K562 (cell line): ENCODE data around the gene DPH7. TPM values are rescaled to one million over a fixed set of nuclear protein-coding genes. Genes with fewer than 3 reads are reported as not detected.

Source experiments
- ARID2 ChIP-seq: fragments of 450-650 bp; IDR thresholded peaks from 2 replicates; pipeline ENCODE4 v1.6.1; 2017; ENCODE audit warnings: antibody characterized with exemption, mild to moderate bottlenecking
- ARID3B ChIP-seq: fragments of 250-450 bp; sonication (Bioruptor Pico); IDR thresholded peaks from 2 replicates; pipeline ENCODE4 v1.4.0; 2020; ENCODE audit warnings: borderline replicate concordance
- ATF1 ChIP-seq, 2 experiments: fragments of 450-650 bp in 1 of 2; IDR thresholded peaks; 2 replicates each; pipeline ENCODE4 v1.6.1; 2016; ENCODE audit warnings: missing compliant biosample characterization in 1 of 2, missing genetic modification characterization in 1 of 2
- CCNT2 ChIP-seq: IDR thresholded peaks from 2 replicates; pipeline ENCODE4 v1.6.1; 2011; ENCODE audit warnings: borderline replicate concordance, low read depth, mild to moderate bottlenecking, moderate library complexity, mixed read lengths, low read length; ENCODE audit not compliant: insufficient read length; ENCODE audit errors: extremely low read depth
- HMG20A ChIP-seq: fragments of 450-650 bp; formaldehyde crosslinking; conservative IDR thresholded peaks from 2 replicates; pipeline ENCODE4 v1.4.0; 2020; ENCODE audit warnings: mild to moderate bottlenecking, mixed read lengths
- KAT7 ChIP-seq: sonication (generic); formaldehyde crosslinking; IDR thresholded peaks from 2 replicates; pipeline ENCODE4 v1.8.0; 2022; ENCODE audit warnings: missing genetic modification reagents, mild to moderate bottlenecking, borderline replicate concordance
- MYNN ChIP-seq, 2 experiments: sonication (generic); formaldehyde crosslinking in 1 of 2; IDR thresholded peaks; 2 replicates each; pipeline versions ENCODE4 v1.5.0 to v1.6.1; 2016 to 2020; ENCODE audit warnings: antibody characterized with exemption in 1 of 2, missing genetic modification reagents in 1 of 2
- PHB ChIP-seq: fragments of 250-450 bp; sonication (Bioruptor Pico); IDR thresholded peaks from 2 replicates; pipeline ENCODE4 v1.5.0; 2021
- RBBP5 ChIP-seq: fragments of 200-600 bp; sonication (generic); IDR thresholded peaks from 2 replicates; pipeline ENCODE4 v1.6.1; 2012; ENCODE audit warnings: borderline replicate concordance, mild to moderate bottlenecking, low read length, control low read depth, inconsistent platforms; ENCODE audit not compliant: insufficient read depth, poor library complexity, severe bottlenecking
- SMARCC2 ChIP-seq: fragments of 450-650 bp; IDR thresholded peaks from 2 replicates; pipeline ENCODE4 v1.6.1; 2017; ENCODE audit warnings: antibody characterized with exemption, moderate library complexity, mild to moderate bottlenecking, low read depth
- SRSF3 ChIP-seq: fragments of 200-400 bp; formaldehyde crosslinking; IDR thresholded peaks from 2 replicates; pipeline ENCODE4 v1.6.1; 2016; ENCODE audit warnings: mild to moderate bottlenecking, low read length, moderate library complexity; ENCODE audit not compliant: insufficient read depth
- TSHZ1 ChIP-seq: fragments of 250-450 bp; sonication (Bioruptor Pico); IDR thresholded peaks from 2 replicates; pipeline ENCODE4 v1.4.0; 2020; ENCODE audit warnings: mild to moderate bottlenecking, moderate library complexity
- ZNF140 ChIP-seq: fragments of 250-450 bp; sonication (Bioruptor Pico); IDR thresholded peaks from 2 replicates; pipeline ENCODE4 v1.8.0; 2021; ENCODE audit warnings: moderate library complexity, mild to moderate bottlenecking, inconsistent platforms
- ZNF644 ChIP-seq: fragments of 200-800 bp; sonication (Bioruptor generic); IDR thresholded peaks from 2 replicates; pipeline ENCODE4 v1.6.1; 2016; ENCODE audit warnings: low read depth, missing genetic modification characterization, missing compliant biosample characterization
- polyA plus RNA-seq, 8 experiments: library from polyadenylated mRNA; depleted of rRNA in 4 of 8; stranded (reverse) in 5 of 8; unstranded in 3 of 8; fragments of >200 nt; fragmentation: Nextera tagmentation in 2 of 8; fragmentation: Illumina TruSeq in 1 of 8; extraction: Ambion mirVana in 2 of 8; extraction: Trizol in 1 of 8; gene quantifications; 2 replicates each; pipeline versions ENCODE4 v1.2.1 to v1.2.3, GENCODE V29; 2011 to 2014; ENCODE audit warnings: inconsistent platforms in 1 of 8, missing spikeins in 1 of 8
- total RNA-seq, 7 experiments: library from RNA; depleted of rRNA in 6 of 7; stranded (reverse); fragments of >200 nt in 6 of 7; fragmentation: Illumina TruSeq in 2 of 7; extraction: Trizol in 2 of 7; gene quantifications; 2 replicates each; pipeline versions ENCODE4 v1.2.1 to v1.2.3, GENCODE V29; 2011 to 2021; ENCODE audit warnings: low replicate concordance in 1 of 7
- TF ChIP-seq, protein P1 (sequence below): fragments of 250-450 bp; sonication (Bioruptor Pico); IDR thresholded peaks from 2 replicates; pipeline ENCODE4 v1.5.1; 2021; ENCODE audit warnings: mild to moderate bottlenecking
- TF ChIP-seq, protein P2 (sequence below): fragments of 250-450 bp; sonication (Bioruptor Pico); IDR thresholded peaks from 2 replicates; pipeline ENCODE4 v1.8.0; 2022; ENCODE audit warnings: moderate library complexity, mild to moderate bottlenecking, inconsistent platforms

Gene DPH7
- total and polyA plus RNA-seq, 9 of the 15 experiments (the other 6 are each of a cell fraction or from before 2014, with no cell fraction given), result 13.9 to 68.6 (median 41.3) TPM

- TF ChIP-seq MYNN (IDR thresholded peaks at IDR 0.05) (no peak), MYNN (CRISPR knock-in tag; IDR thresholded peaks at IDR 0.05) (no peak), ZNF644 (tag) (no peak), PHB (CRISPR knock-in tag) (peak; percentile 80; the same call in 1 of the 2 replicates), SRSF3 (no peak), CCNT2 (peak; percentile 85), KAT7 (no peak), ZNF140 (CRISPR knock-in tag) (no peak), ARID3B (CRISPR knock-in tag) (no peak), SMARCC2 (no peak), ATF1 (CRISPR knock-in tag; IDR thresholded peaks at IDR 0.05) (peak; percentile 52), ATF1 (tag; IDR thresholded peaks at IDR 0.05) (peak; percentile 91), ARID2 (no peak), HMG20A (CRISPR knock-in tag) (no peak), TSHZ1 (CRISPR knock-in tag) (no peak), RBBP5 (peak; percentile 91)
- TF ChIP-seq, protein P1, sequence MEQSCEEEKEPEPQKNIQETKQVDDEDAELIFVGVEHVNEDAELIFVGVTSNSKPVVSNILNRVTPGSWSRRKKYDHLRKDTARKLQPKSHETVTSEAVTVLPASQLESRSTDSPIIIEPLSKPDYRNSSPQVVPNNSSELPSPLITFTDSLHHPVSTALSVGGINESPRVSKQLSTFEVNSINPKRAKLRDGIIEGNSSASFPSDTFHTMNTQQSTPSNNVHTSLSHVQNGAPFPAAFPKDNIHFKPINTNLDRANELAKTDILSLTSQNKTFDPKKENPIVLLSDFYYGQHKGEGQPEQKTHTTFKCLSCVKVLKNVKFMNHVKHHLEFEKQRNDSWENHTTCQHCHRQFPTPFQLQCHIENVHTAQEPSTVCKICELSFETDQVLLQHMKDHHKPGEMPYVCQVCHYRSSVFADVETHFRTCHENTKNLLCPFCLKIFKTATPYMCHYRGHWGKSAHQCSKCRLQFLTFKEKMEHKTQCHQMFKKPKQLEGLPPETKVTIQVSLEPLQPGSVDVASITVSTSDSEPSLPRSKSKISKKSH, result no peak; the same call in 1 of the 2 replicates
- TF ChIP-seq, protein P2, sequence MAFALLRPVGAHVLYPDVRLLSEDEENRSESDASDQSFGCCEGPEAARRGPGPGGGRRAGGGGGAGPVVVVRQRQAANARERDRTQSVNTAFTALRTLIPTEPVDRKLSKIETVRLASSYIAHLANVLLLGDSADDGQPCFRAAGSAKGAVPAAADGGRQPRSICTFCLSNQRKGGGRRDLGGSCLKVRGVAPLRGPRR (CRISPR knock-in tag), result no peak
Observed at GRCh38 chr9:137618105-137619067, 39.7 kb upstream of the DPH7 start, which contains the start of gene EHMT1 (continued).
